SK-N-SH (cell line): ENCODE measurements around the gene DNAH14.
A peak's percentile ranks its signal among the peaks of the same experiment; 100 is the strongest.

ENCODE experiments used
- EP300 ChIP-seq, 2 experiments: IDR thresholded peaks; 2 replicates each; pipeline versions ENCODE4 v1.4.0 to v1.6.1; 2012; ENCODE audit warnings: borderline replicate concordance in 1 of 2, low read depth in 1 of 2, low read length in 1 of 2
- GATA2 ChIP-seq: sonication (generic); formaldehyde crosslinking; IDR thresholded peaks from 2 replicates; pipeline ENCODE4 v1.5.0; 2020; ENCODE audit warnings: mild to moderate bottlenecking, missing genetic modification reagents
- JUND ChIP-seq: IDR thresholded peaks from 2 replicates; pipeline ENCODE4 v1.4.0; 2012
- MAX ChIP-seq: IDR thresholded peaks from 2 replicates; pipeline ENCODE4 v1.4.0; 2012; ENCODE audit warnings: low read depth
- POLR2AphosphoS5 ChIP-seq: IDR thresholded peaks from 2 replicates; pipeline ENCODE4 v1.6.1; 2012; ENCODE audit warnings: low read depth, low read length
- TAF1 ChIP-seq: IDR thresholded peaks from 2 replicates; pipeline ENCODE4 v1.6.1; 2012; ENCODE audit warnings: low read depth, mild to moderate bottlenecking, low read length, moderate library complexity, borderline replicate concordance
- TCF12 ChIP-seq: IDR thresholded peaks from 2 replicates; pipeline ENCODE4 v1.4.0; 2012

- TF ChIP-seq EP300 (IDR thresholded peaks at IDR 0.05; ENCODE audit: borderline replicate concordance in 1 of 2, low read depth in 1 of 2, low read length in 1 of 2), result no peak
- peak; percentile 21; the same call in 1 of the 2 replicates for TF ChIP-seq GATA2 (CRISPR knock-in tag)
- no peak for TF ChIP-seq JUND
- TF ChIP-seq TCF12, result no peak
- TF ChIP-seq POLR2AphosphoS5, result no peak
- no peak for TF ChIP-seq TAF1
- TF ChIP-seq MAX, result no peak
Measured at GRCh38 chr1:225201447-225201846, 272.0 kb downstream of the DNAH14 start.
